Stimulated activated naive CD8-positive, alpha-beta T cell treated with anti-CD3 and anti-CD28 coated beads, Interleukin-15, Interleukin-2, amounts not matched to agents 100 ng/mL and 50 ng/mL, for 24 hours (primary cell): ENCODE results near the gene MAD1L1.

Source experiments
- H3K27ac Mint-ChIP-seq: one replicate; pipeline ENCODE4 v1.8.0; 2021; ENCODE audit warnings: mild to moderate bottlenecking, mixed read lengths
- H3K27me3 Mint-ChIP-seq: one replicate; pipeline ENCODE4 v1.8.0; 2021; ENCODE audit warnings: mixed read lengths
- H3K36me3 Mint-ChIP-seq: one replicate; pipeline ENCODE4 v1.8.0; 2021; ENCODE audit warnings: low read depth, mixed read lengths
- H3K4me1 Mint-ChIP-seq: one replicate; pipeline ENCODE4 v1.8.0; 2021; ENCODE audit warnings: low read depth, mixed read lengths
- H3K4me3 Mint-ChIP-seq: one replicate; pipeline ENCODE4 v1.8.0; 2021; ENCODE audit warnings: mild to moderate bottlenecking, mixed read lengths
- H3K9me3 Mint-ChIP-seq: one replicate; pipeline ENCODE4 v1.8.0; 2021; ENCODE audit warnings: mixed read lengths

MAD1L1 gene

DNA sequence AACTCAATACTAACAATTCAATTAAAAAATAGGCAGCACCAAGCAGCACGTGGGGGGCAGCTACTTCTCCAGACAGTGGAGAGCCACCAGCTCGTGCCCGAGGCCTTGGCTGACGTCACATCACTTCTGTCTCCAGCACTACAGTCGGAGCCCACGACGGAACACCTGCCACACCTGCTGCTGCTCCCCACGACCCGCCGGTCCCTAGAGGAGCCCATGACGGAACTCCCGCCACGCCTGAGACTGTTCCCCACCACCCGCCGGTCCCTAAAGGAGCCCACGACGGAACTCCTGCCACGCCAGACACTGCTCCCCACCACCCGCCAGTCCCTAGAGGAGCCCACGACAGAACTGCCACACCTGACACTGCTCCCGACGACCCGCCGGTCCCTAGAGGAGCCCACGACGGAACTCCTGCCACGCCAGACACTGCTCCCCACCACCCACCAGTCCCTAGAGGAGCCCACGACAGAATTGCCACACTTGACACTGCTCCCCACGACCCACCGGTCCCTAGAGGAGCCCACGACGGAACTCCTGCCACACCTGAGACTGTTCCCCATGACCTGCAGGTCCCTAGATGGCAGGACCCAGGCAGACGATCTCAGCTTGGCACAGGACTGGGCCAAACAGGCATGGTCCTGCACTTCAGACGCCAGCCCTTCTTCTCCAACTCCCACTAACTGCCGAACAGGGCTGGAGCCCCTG is 304.7 kb downstream of the MAD1L1 start:
- no peak overlapping the region for H3K4me3 Mint-ChIP-seq
- peaks cover 26% of the 10 kb centered on the region for H3K36me3 Mint-ChIP-seq
- H3K27ac Mint-ChIP-seq, result no peak overlapping the region
- H3K27me3 Mint-ChIP-seq, result peaks cover 8% of the 10 kb centered on the region
- peaks cover 50% of the 10 kb centered on the region for H3K4me1 Mint-ChIP-seq
- no peaks in the 10 kb centered on the region for H3K9me3 Mint-ChIP-seq

DNA sequence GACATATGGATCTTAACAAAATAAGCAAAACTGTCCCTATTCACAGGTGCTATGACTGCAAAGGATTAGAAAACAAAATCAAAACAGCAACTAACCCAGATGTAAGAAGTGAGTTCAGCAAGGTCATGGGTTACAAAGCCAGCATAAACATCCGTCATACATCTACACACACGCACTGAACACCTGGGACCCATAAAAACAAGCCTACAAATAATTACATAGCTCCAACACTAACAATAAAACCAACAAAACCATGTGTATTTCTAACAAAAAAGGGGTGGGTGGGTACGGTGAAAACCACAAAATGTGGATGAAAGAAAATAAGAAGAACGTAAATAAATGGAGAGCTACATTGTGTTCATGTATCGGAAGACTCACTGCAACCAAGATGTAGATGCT is 305.8 kb downstream of the MAD1L1 start:
- no peak overlapping the region for H3K27ac Mint-ChIP-seq
- peaks cover 61% of the 10 kb centered on the region for H3K4me1 Mint-ChIP-seq
- H3K27me3 Mint-ChIP-seq, result peaks cover 8% of the 10 kb centered on the region
- peaks cover 20% of the 10 kb centered on the region for H3K36me3 Mint-ChIP-seq
- H3K9me3 Mint-ChIP-seq, result no peaks in the 10 kb centered on the region
- H3K4me3 Mint-ChIP-seq, result no peak overlapping the region

DNA sequence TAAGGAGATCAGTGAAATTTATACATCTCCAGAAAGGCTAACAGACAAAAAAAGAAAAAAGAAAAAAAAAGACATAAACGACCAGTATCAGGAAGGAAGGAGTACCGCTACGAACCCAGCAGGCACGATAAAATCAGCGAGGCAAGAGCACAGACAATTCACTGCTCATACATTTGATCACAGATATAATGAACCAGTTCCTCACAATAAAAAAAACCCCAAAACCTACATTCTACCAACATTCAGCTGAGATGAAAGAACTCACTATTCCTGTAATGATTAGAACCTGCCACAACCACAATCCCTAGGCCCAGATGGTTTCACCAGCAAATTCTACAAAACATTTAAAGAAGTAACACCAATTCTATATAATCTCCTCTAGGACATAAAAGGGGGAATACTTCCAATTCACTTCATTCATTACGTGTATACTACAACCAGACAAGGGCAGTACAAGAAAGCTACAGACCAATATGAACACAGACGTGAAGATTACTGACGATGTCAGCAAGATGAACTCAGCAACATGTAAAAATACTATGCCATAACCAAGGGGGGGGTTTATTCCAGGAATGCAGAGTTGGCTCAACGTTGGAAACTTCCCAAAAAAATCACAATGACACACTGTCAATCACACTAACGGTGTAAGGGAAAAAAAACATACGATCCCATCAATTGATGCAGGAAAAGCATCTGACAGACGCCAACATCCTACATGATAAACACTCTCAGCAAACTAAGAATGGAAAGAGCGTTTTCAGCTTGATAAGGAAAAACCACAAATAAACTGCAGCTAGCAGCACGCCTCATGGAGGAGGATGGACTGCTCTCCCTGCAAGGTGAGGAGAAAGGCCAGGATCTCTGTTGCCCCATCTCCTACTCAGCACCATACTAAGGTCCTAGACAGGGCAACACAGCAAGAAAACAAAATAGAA is 306.5 kb downstream of the MAD1L1 start:
- Mint-ChIP-seq H3K27ac (peak overlapping the region; percentile 38), H3K27me3 (peaks cover 8% of the 10 kb centered on the region), H3K9me3 (no peaks in the 10 kb centered on the region), H3K36me3 (peaks cover 20% of the 10 kb centered on the region), H3K4me1 (peaks cover 67% of the 10 kb centered on the region), H3K4me3 (peak overlapping the region; percentile 8)

DNA sequence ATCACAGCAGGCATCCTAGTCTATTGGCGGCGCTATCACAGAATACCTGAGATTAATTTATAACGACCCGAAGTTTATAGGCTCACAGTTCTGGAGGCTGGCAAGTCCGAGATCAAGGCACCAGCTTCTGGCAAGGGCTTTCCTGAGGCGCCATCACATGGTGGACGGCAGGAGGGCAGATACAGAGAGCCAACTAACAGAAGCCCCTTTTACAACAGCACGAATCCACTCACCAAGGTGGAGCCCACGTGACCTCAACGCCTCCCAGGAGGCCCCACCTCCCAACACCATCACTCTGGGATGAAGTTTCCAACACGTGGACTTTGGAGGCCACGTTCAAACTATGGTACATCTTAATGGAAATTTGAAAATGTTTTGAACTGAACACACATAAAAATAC is 307.4 kb downstream of the MAD1L1 start:
- no peaks in the 10 kb centered on the region for H3K9me3 Mint-ChIP-seq
- H3K4me1 Mint-ChIP-seq, result peaks cover 73% of the 10 kb centered on the region
- H3K27ac Mint-ChIP-seq, result no peak overlapping the region
- H3K36me3 Mint-ChIP-seq, result peaks cover 24% of the 10 kb centered on the region
- H3K27me3 Mint-ChIP-seq, result peaks cover 8% of the 10 kb centered on the region
- H3K4me3 Mint-ChIP-seq, result peak overlapping the region; percentile 26

DNA sequence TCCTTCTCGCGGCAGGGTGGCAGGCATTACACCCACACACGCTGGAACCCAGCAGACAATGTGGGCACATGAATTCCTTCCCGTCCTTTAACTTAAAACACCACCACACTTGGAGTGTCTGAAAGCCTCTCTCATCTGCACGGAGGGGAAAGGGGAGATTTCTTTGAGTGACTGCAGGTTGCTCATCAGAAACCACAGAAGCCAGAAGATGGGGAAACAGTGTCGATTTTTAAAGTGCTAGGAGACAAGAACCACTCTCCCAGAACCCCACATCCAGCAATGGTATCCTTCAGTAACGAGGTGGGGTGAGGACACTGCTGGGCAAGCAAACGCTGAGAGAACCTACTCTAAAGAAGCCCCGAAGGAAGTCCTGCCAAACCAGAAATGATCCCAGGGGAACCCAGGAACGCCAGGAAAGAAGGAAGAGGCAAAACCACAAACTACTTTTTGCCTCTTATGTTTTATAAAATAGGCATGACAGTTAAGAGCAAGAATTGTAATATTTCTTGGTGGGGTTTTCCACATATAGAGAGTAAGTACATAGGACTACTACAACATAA is 308.4 kb downstream of the MAD1L1 start:
- Mint-ChIP-seq H3K9me3 (no peaks in the 10 kb centered on the region), H3K4me3 (peak overlapping the region; percentile 44), H3K27me3 (peaks cover 8% of the 10 kb centered on the region), H3K36me3 (peaks cover 28% of the 10 kb centered on the region), H3K4me1 (peaks cover 83% of the 10 kb centered on the region), H3K27ac (peak overlapping the region; percentile 60)

DNA sequence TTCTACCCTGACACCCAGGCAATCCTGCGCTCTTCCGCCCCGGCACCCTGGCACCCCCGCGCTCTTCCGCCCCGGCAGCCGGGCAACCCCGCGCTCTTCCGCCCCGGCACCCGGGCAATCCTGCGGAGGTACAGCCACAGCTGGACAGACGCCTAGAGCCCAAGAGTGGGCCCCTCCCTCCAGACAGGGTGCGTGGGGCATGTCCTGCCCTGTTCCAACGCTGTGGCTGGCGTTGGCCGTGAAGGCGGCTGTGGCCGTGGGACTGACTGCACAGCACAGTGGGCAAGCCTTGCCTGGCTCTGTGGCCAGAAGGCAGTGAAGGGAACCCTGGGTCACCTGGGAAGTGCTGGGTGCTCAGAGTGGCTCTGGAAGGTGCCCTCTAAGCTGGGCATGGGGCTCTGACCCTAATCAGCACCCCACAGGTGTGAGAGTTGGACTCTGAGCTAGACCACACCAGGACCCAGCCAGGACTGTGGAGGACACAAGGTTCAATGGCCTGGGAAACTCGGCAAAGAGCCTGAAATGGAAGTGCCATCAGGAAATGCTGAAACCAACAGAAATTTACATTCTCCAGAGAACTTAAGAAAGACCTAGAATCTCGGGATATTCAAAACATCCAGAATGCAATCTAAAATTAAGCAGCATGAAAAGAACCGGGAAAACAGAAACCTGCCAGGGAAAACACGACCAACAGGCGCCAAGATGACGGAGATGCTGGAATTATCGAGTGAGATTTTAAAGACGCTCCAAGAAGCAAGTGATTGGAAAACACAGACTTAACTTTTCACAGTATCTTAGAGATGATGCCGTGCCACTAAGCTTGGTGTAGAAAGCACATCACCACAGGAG is 309.1 kb downstream of the MAD1L1 start:
- Mint-ChIP-seq H3K4me1 (peaks cover 85% of the 10 kb centered on the region), H3K27ac (peak overlapping the region; percentile 60), H3K27me3 (peaks cover 8% of the 10 kb centered on the region), H3K4me3 (peak overlapping the region; percentile 44), H3K36me3 (peaks cover 28% of the 10 kb centered on the region), H3K9me3 (no peaks in the 10 kb centered on the region)

DNA sequence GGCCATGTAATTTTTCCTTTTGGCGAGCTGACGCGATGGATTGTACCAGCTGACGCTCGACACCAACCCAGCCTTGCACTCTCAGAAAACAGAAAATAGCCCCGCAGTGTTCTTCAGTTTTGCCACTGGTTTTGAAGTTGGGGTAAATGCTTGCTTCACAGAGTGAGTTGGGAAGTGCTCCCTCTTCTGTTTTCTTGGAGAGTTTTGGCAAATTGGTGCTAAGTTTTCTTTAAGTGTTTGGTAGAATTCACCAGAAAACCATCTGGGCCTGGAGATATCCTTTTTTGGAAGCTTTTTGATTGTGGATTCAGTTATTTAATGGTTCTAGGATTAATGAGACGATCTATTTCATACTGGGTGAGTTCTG is 309.9 kb downstream of the MAD1L1 start:
- no peak overlapping the region for H3K27ac Mint-ChIP-seq
- H3K27me3 Mint-ChIP-seq, result peaks cover 8% of the 10 kb centered on the region
- no peaks in the 10 kb centered on the region for H3K9me3 Mint-ChIP-seq
- H3K36me3 Mint-ChIP-seq, result peaks cover 28% of the 10 kb centered on the region
- H3K4me3 Mint-ChIP-seq, result no peak overlapping the region
- peaks cover 81% of the 10 kb centered on the region for H3K4me1 Mint-ChIP-seq

DNA sequence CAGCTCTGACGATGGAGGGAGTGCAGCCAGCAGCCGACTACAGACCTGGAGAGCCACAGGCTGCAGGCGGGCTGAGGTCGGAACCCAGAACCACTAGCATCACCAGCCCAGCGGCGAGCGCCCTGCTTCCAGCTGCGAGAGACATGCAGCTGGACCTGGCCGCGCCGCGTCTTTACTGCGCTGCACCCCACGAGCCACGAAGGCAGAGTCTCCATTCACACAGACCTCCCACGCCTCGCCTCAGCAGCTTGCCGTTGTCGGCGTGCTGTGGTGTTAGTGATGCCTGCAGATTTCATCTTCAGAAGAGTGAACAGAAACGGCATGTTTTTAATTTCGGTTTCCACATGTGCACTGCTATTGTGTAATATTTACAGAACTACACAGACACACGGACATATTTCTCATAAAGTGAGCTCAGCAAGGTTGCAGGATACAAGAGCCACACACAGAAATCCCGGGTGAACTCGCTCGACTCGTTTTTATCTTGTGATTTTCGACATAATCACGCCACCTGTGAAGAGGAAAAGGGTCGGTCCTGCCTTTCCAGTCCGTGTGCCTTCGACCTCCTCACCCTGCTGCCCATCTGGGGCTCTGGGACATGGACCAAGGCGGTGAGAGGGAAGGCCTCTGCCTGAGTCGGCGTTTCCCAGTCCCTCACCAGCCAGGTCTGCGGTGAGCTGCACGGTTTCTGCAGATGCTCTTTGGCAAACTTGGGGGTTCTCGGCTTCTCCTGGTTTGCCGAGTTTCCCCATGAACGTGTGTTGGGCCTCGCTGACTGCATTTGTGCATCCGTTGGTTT is 310.5 kb downstream of the MAD1L1 start:
- Mint-ChIP-seq H3K4me1 (peaks cover 77% of the 10 kb centered on the region), H3K9me3 (no peaks in the 10 kb centered on the region), H3K36me3 (peaks cover 27% of the 10 kb centered on the region), H3K27me3 (peaks cover 5% of the 10 kb centered on the region), H3K4me3 (peak overlapping the region; percentile 42), H3K27ac (no peak overlapping the region)

DNA sequence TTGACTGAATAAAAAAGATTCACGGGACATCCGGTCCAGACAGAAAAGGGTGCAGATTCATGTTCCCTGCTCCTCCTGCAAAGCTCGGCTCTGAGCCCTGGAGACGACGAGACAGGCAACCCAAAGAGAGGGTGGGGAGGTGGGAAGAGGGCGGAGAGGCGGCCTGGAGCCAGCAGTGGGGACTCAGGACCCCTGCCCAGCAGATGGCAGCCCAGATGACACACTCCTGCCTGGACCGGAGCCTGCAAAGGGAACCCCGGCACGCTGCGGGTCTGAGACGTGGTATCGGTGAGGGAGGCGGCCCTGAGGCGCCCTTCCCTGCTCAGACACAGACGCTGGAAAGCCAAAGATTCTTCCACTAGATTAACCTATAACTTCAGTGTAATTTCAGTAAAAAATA is 311.9 kb downstream of the MAD1L1 start:
- Mint-ChIP-seq H3K9me3 (no peaks in the 10 kb centered on the region), H3K36me3 (peaks cover 21% of the 10 kb centered on the region), H3K27ac (no peak overlapping the region), H3K4me1 (peaks cover 63% of the 10 kb centered on the region), H3K27me3 (no peaks in the 10 kb centered on the region), H3K4me3 (peak overlapping the region; percentile 77)

DNA sequence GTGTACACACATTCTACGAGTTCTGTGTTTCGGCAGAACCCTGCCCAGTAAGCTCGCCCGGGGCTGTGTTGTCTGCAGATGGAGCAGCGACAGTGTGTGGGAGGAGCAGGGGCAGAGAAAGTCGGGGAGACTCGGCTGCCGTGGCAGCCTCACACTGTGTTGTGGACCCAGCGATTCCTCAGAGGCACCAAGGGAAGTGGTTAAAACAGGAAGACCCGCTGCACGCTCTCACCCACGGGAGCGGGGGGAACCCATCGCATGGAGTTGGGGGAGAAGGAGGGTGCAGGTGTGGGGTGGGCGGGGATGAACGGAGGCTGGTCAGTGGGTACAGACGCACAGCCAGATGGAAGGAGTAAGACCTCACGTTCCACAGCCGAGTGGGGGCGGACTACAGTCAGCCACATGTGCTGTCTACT is 312.5 kb downstream of the MAD1L1 start:
- Mint-ChIP-seq H3K9me3 (no peaks in the 10 kb centered on the region), H3K27me3 (no peaks in the 10 kb centered on the region), H3K4me3 (peak overlapping the region; percentile 77), H3K4me1 (peaks cover 57% of the 10 kb centered on the region), H3K36me3 (peaks cover 21% of the 10 kb centered on the region), H3K27ac (peak overlapping the region; percentile 80)

DNA sequence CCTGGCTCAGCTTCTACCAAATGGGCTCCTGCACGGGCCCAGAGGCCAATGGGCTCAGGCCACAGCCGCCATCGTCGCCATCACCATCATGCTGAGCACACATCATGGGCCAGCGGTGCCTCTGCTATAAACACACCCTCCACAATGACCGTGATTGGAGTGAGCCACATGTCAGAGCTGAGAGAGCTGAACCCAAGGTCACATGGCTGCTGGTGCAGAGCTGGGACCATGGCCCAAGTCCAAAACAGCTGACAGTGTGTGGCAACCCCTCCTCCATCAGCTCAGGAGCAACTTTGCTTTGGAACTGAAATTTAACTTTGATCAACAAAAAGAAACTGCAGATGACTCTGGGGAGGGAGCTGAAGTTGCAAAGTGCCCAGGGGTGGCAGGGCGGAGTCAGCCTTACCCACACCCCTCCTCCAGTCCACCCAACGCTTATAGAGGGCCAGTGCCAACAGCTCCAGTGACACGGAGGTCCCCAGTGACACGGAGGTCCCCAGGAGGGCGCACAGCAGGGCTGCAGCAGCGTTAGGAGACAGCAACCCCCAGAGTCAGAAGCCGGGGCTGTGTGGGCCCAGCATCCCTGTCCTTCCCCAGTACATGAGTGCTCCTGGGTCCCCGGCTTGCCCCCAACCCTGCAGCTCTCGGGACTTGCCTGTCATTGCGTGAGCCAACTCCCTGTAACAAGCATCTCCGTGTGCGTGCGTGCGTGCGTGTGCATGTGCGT is 313.0 kb downstream of the MAD1L1 start:
- Mint-ChIP-seq H3K27me3 (no peaks in the 10 kb centered on the region), H3K36me3 (peaks cover 21% of the 10 kb centered on the region), H3K4me1 (peaks cover 51% of the 10 kb centered on the region), H3K9me3 (no peaks in the 10 kb centered on the region), H3K27ac (peak overlapping the region; percentile 80), H3K4me3 (peak overlapping the region; percentile 77)

DNA sequence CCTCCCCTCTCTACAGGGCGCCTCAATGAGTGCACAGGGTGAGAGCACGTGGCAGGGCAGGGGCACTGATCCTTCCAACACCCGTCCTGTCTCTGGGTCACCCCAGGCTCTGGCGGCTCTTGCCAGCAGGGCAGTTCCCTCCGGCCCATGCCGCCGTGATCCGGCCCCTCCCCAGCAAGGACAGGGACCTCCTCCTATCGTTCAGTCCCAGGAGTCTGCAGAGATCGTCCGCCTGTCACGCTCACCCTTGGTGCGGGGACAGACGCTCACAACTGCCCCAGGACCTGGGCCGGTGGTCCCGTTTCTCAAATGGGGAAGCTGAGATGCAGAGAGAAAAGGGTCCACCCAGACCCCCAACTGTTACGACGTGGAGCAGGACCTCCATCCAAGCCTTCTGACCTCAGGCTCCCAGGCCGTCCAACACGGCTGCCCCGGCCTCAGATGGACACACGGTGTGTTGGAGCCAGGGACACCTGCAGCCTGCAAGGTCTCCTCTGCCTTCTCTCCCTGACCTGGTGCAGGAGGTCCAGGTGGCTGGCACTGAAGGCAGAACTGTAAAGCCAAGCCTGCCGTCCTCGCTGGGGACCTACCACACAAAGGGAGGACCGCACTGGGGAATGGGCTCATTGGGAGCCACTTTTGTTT is 313.7 kb downstream of the MAD1L1 start:
- H3K36me3 Mint-ChIP-seq, result peaks cover 16% of the 10 kb centered on the region
- H3K9me3 Mint-ChIP-seq, result no peaks in the 10 kb centered on the region
- no peaks in the 10 kb centered on the region for H3K27me3 Mint-ChIP-seq
- peaks cover 44% of the 10 kb centered on the region for H3K4me1 Mint-ChIP-seq
- no peak overlapping the region for H3K27ac Mint-ChIP-seq
- H3K4me3 Mint-ChIP-seq, result no peak overlapping the region

DNA sequence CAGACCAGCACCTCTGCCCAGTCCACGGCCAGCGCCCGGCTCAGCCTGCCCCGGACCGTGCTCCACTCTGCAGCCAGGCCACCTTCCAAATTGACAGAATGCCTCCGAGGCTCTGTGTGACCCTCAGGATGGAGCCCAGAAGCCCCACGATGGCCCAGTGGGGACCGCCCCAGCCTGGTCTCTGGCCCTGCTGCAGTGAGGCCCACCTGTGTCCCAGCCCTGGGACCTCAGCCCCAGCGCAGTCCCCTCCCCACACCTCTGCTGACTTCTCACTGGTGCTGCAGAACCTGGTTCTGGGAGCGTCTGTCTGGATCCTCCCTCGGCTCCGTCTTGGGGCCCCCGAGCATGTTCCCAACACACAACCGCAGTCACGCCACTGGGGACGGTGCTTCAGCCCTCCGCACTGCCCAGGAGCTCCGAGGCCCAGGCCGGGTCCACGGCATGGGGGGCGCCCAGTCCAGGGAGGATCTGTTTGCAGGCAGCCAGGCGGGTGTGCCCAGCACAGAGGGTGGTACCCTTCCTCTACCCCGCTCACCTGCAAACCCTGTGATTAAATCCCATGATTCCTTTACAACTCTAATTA is 314.6 kb downstream of the MAD1L1 start:
- Mint-ChIP-seq H3K9me3 (no peaks in the 10 kb centered on the region), H3K4me3 (no peak overlapping the region), H3K27ac (no peak overlapping the region), H3K36me3 (peaks cover 12% of the 10 kb centered on the region), H3K4me1 (peaks cover 36% of the 10 kb centered on the region), H3K27me3 (no peaks in the 10 kb centered on the region)
